HepG2 (cell line): ENCODE data around the gene UQCC2. TPM values are rescaled to one million over a fixed set of nuclear protein-coding genes. Genes with fewer than 3 reads are reported as not detected.

Source experiments
- ATAC-seq: fragments of 200-7000 bp; cut with Tn5 transposase; 3 replicates; pipeline ENCODE4 v1.9.1; 2020; ENCODE audit warnings: mild to moderate bottlenecking, moderate library complexity
- BruUV-seq: library from RNA; stranded (reverse); fragments of 400-500 nt; replicated peaks from 2 replicates; lab custom pipeline; 2021; lab: Mats Ljungman, UMichigan
- CTCF ChIA-PET: fragments of 300-600 bp; formaldehyde crosslinking; extraction: SDS; loops from one replicate; lab custom pipeline; 2021; ENCODE audit warnings: low total read pairs, inconsistent platforms, low intra/inter-chr PET ratio; lab: Yijun Ruan, JAX
- POLR2A ChIA-PET: fragments of 350-600 bp; sonication (Branson Sonifier 250); formaldehyde crosslinking; loops from one replicate; lab custom pipeline; 2020; ENCODE audit warnings: antibody characterized with exemption, inconsistent platforms; lab: Yijun Ruan, JAX
- DNase-seq: peaks from one replicate; pipeline ENCODE4 v3.0.0-alpha.2; 2015; ENCODE audit warnings: low spot score
- FAIRE-seq: peaks from 3 replicates; lab custom pipeline; 2011; peaks lifted over from hg19 to GRCh38; lab: Jason Lieb, UNC
- H2AFZ ChIP-seq: one replicate; pipeline ENCODE4 v1.6.1; 2011; ENCODE audit warnings: low read length, inconsistent platforms
- H3K27ac ChIP-seq: fragments of 300-600 bp; 3 replicates; pipeline ENCODE4 v1.8.0; 2011; ENCODE audit warnings: mixed run types, mild to moderate bottlenecking, mixed read lengths, low read length, inconsistent platforms; ENCODE audit not compliant: insufficient read depth; ENCODE audit errors: extremely low read length
- H3K27me3 ChIP-seq, 2 experiments: fragments of 200-600 bp in 1 of 2; 2 replicates in 1 of 2; 3 replicates in 1 of 2; pipeline versions ENCODE4 v1.6.0 to v1.8.0; 2011; ENCODE audit warnings: low read length in 2 of 2, mild to moderate bottlenecking in 2 of 2, moderate library complexity in 2 of 2, inconsistent platforms in 1 of 2; ENCODE audit not compliant: insufficient read depth in 2 of 2, control insufficient read depth in 1 of 2
- H3K36me3 ChIP-seq, 2 experiments: fragments of 200-600 bp in 1 of 2; replicated peaks in 1 of 2; 2 replicates in 1 of 2; 3 replicates in 1 of 2; pipeline versions ENCODE4 v1.5.1 to v1.8.0; 2011; ENCODE audit warnings: low read length in 2 of 2, inconsistent platforms in 1 of 2; ENCODE audit not compliant: insufficient read depth in 2 of 2, control insufficient read depth in 1 of 2
- H3K4me1 ChIP-seq: 2 replicates; pipeline ENCODE4 v1.5.1; 2012; ENCODE audit warnings: low read length, inconsistent platforms; ENCODE audit not compliant: insufficient read depth
- H3K4me2 ChIP-seq: 2 replicates; pipeline ENCODE4 v1.6.0; 2011; ENCODE audit warnings: low read depth, low read length, inconsistent platforms
- H3K4me3 ChIP-seq, 3 experiments: fragments of 200-600 bp in 1 of 3; sonication (generic), shearing (Covaris generic) in 1 of 3; replicated peaks in 1 of 3; 2 replicates each; pipeline ENCODE4 v1.5.1; 2011 to 2016; ENCODE audit warnings: low read length in 3 of 3, inconsistent platforms in 2 of 3, low read depth in 2 of 3, mild to moderate bottlenecking in 2 of 3, control low read depth in 1 of 3, mixed read lengths in 1 of 3; ENCODE audit not compliant: insufficient read depth in 1 of 3
- H3K79me2 ChIP-seq: one replicate; pipeline ENCODE4 v1.6.1; 2011; ENCODE audit warnings: low read length, inconsistent platforms; ENCODE audit not compliant: insufficient read depth
- H3K9ac ChIP-seq: 2 replicates; pipeline ENCODE4 v1.6.0; 2011; ENCODE audit warnings: mild to moderate bottlenecking, low read depth, low read length, inconsistent platforms; ENCODE audit not compliant: insufficient read depth
- H3K9me3 ChIP-seq: 2 replicates; pipeline ENCODE4 v1.5.1; 2012; ENCODE audit warnings: mild to moderate bottlenecking, low read length
- H4K20me1 ChIP-seq: 2 replicates; pipeline ENCODE4 v1.6.0; 2011; ENCODE audit warnings: inconsistent platforms, mild to moderate bottlenecking, low read length, moderate library complexity; ENCODE audit not compliant: insufficient read depth
- FOXP4 ChIP-seq: sonication (generic); formaldehyde crosslinking; IDR thresholded peaks from 2 replicates; pipeline ENCODE4 v1.4.0; 2020; ENCODE audit warnings: missing genetic modification reagents
- IKZF4 ChIP-seq: sonication (generic); formaldehyde crosslinking; IDR thresholded peaks from 2 replicates; pipeline ENCODE4 v1.5.1; 2020; ENCODE audit warnings: borderline replicate concordance, mild to moderate bottlenecking, low read depth, missing genetic modification reagents; ENCODE audit errors: not compliant biosample characterization
- KDM2A ChIP-seq: sonication (generic); formaldehyde crosslinking; IDR thresholded peaks from 2 replicates; pipeline ENCODE4 v1.4.0; 2020; ENCODE audit warnings: low read depth, missing genetic modification reagents, borderline replicate concordance
- PCBP1 ChIP-seq: fragments of 200-400 bp; formaldehyde crosslinking; IDR thresholded peaks from 2 replicates; pipeline ENCODE4 v1.6.1; 2017; ENCODE audit warnings: mild to moderate bottlenecking, low read depth, low read length, borderline replicate concordance
- RXRA ChIP-seq: sonication (generic); formaldehyde crosslinking; IDR thresholded peaks from 2 replicates; pipeline ENCODE4 v1.5.1; 2020; ENCODE audit warnings: missing genetic modification reagents
- ZNF207 ChIP-seq: fragments of 450-650 bp; IDR thresholded peaks from 2 replicates; pipeline ENCODE4 v1.6.1; 2016; ENCODE audit warnings: antibody characterized with exemption, borderline replicate concordance
- ZNF34 ChIP-seq: sonication (generic); formaldehyde crosslinking; IDR thresholded peaks from 2 replicates; pipeline ENCODE4 v1.4.0; 2020; ENCODE audit warnings: mild to moderate bottlenecking, missing genetic modification reagents, borderline replicate concordance
- ZNF607 ChIP-seq: sonication (generic); formaldehyde crosslinking; IDR thresholded peaks from 2 replicates; pipeline ENCODE4 v1.5.1; 2020; ENCODE audit warnings: missing genetic modification reagents, mild to moderate bottlenecking, borderline replicate concordance
- ZNF644 ChIP-seq: IDR thresholded peaks from 2 replicates; pipeline ENCODE4 v1.6.1; 2016; ENCODE audit warnings: low read depth
- ZNF816 ChIP-seq: sonication (generic); formaldehyde crosslinking; IDR thresholded peaks from 2 replicates; pipeline ENCODE4 v1.8.0; 2022; ENCODE audit warnings: missing genetic modification reagents, mild to moderate bottlenecking, borderline replicate concordance
- WGBS: methylation state at CpG from one replicate; pipeline ENCODE4 v1.1.6; 2017; ENCODE audit warnings: low lambda C conversion rate; 5-methylcytosine and 5-hydroxymethylcytosine counted together
- in situ Hi-C: cut with HindIII; loops from 2 replicates; pipeline ENCODE4 v1.10.0; 2017; ENCODE audit warnings: low pct_unique_long_range_greater_than_20kb; ENCODE audit not compliant: extremely low pct_ligation_motif_present
- intact Hi-C: fragments of 100-400 bp; cut with micrococcal nuclease; formaldehyde crosslinking; loops from one replicate; pipeline ENCODE4 v1.10.0; 2022; ENCODE audit not compliant: unreplicated experiment
- polyA plus RNA-seq, 8 experiments: library from polyadenylated mRNA; depleted of rRNA in 3 of 8; stranded (reverse) in 7 of 8; unstranded in 1 of 8; fragments of >200 nt; fragmentation: Illumina TruSeq in 4 of 8; extraction: Trizol in 4 of 8; gene quantifications; 2 replicates each; pipeline versions ENCODE4 v1.2.1 to v1.2.3, GENCODE V29; 2011 to 2016; ENCODE audit warnings: low read depth in 4 of 8, missing spikeins in 1 of 8, mixed read lengths in 1 of 8; ENCODE audit not compliant: insufficient read depth in 1 of 8
- total RNA-seq, 5 experiments: library from RNA; depleted of rRNA; stranded (reverse); fragments of >200 nt; fragmentation: Illumina TruSeq; extraction: Trizol; gene quantifications; 2 replicates each; pipeline ENCODE4 v1.2.3, GENCODE V29; 2016; ENCODE audit warnings: low read depth in 1 of 5
- TF ChIP-seq, protein P1 (sequence below): sonication (generic); formaldehyde crosslinking; IDR thresholded peaks from 2 replicates; pipeline ENCODE4 v1.5.1; 2020; ENCODE audit warnings: missing genetic modification reagents, mild to moderate bottlenecking, borderline replicate concordance
- TF ChIP-seq, protein P2 (sequence below), 2 experiments: IDR thresholded peaks; 2 replicates each; pipeline ENCODE4 v1.6.1; 2011 to 2012; ENCODE audit warnings: low read length in 2 of 2, borderline replicate concordance in 1 of 2, low read depth in 1 of 2, mild to moderate bottlenecking in 1 of 2, moderate library complexity in 1 of 2
- TF ChIP-seq, protein P3 (sequence below): sonication (generic); formaldehyde crosslinking; IDR thresholded peaks from 2 replicates; pipeline ENCODE4 v1.4.0; 2020; ENCODE audit warnings: mild to moderate bottlenecking, missing genetic modification reagents, borderline replicate concordance
- TF ChIP-seq, protein P4 (sequence below): sonication (generic); formaldehyde crosslinking; conservative IDR thresholded peaks from 2 replicates; pipeline ENCODE4 v1.8.0; 2022; ENCODE audit warnings: mild to moderate bottlenecking, moderate library complexity, missing genetic modification reagents

Gene UQCC2
- total and polyA plus RNA-seq, 2 of the 13 experiments (the other 11 are each of a cell fraction or from before 2014, with no cell fraction given) = 82.4 to 238 TPM

- CTCF ChIA-PET = no interaction called here
- no peak overlapping the region for H3K9ac ChIP-seq
- H3K27me3 ChIP-seq = no peaks in the 10 kb centered on the region; a peak in 2 of 5 replicates
- intact Hi-C loops (no loop called here), in situ Hi-C loops (no loop called here)
- no peak overlapping the region for H3K4me3 ChIP-seq
- H3K4me1 ChIP-seq = peaks cover 36% of the 10 kb centered on the region
- H3K9me3 ChIP-seq = no peaks in the 10 kb centered on the region
- no peaks in the 10 kb centered on the region for H4K20me1 ChIP-seq
- 74% methylated on average over 10 of the region's 10 CpGs for WGBS
- no peak overlapping the region for H3K27ac ChIP-seq
- H2AFZ ChIP-seq = no peak overlapping the region
- H3K36me3 ChIP-seq = no peaks in the 10 kb centered on the region
- FAIRE-seq (no peak), DNase-seq (no peak), ATAC-seq (no peak)
- H3K4me2 ChIP-seq = no peak overlapping the region
- no TSS peak for BruUV-seq
- POLR2A ChIA-PET = interaction anchor here (1.8 kb wide), 1 partner anchor 46 kb away, joined by 5 read pairs; the partner anchor contains the start of gene UQCC2
- no peaks in the 10 kb centered on the region for H3K79me2 ChIP-seq
- no peak for TF ChIP-seq ZNF816 (CRISPR knock-in tag)
- TF ChIP-seq ZNF207 = no peak
- TF ChIP-seq IKZF4 (CRISPR knock-in tag) = no peak
- TF ChIP-seq KDM2A (CRISPR knock-in tag) = no peak
- TF ChIP-seq, protein P1, sequence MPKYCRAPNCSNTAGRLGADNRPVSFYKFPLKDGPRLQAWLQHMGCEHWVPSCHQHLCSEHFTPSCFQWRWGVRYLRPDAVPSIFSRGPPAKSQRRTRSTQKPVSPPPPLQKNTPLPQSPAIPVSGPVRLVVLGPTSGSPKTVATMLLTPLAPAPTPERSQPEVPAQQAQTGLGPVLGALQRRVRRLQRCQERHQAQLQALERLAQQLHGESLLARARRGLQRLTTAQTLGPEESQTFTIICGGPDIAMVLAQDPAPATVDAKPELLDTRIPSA (CRISPR knock-in tag) = no peak
- TF ChIP-seq, protein P2, sequence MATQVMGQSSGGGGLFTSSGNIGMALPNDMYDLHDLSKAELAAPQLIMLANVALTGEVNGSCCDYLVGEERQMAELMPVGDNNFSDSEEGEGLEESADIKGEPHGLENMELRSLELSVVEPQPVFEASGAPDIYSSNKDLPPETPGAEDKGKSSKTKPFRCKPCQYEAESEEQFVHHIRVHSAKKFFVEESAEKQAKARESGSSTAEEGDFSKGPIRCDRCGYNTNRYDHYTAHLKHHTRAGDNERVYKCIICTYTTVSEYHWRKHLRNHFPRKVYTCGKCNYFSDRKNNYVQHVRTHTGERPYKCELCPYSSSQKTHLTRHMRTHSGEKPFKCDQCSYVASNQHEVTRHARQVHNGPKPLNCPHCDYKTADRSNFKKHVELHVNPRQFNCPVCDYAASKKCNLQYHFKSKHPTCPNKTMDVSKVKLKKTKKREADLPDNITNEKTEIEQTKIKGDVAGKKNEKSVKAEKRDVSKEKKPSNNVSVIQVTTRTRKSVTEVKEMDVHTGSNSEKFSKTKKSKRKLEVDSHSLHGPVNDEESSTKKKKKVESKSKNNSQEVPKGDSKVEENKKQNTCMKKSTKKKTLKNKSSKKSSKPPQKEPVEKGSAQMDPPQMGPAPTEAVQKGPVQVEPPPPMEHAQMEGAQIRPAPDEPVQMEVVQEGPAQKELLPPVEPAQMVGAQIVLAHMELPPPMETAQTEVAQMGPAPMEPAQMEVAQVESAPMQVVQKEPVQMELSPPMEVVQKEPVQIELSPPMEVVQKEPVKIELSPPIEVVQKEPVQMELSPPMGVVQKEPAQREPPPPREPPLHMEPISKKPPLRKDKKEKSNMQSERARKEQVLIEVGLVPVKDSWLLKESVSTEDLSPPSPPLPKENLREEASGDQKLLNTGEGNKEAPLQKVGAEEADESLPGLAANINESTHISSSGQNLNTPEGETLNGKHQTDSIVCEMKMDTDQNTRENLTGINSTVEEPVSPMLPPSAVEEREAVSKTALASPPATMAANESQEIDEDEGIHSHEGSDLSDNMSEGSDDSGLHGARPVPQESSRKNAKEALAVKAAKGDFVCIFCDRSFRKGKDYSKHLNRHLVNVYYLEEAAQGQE (IDR thresholded peaks at IDR 0.05; ENCODE audit: borderline replicate concordance in 1 of 2, low read depth in 1 of 2, low read length in 2 of 2) = no peak
- no peak for TF ChIP-seq ZNF34 (CRISPR knock-in tag)
- TF ChIP-seq ZNF644 (CRISPR knock-in tag) = no peak
- no peak for TF ChIP-seq FOXP4 (CRISPR knock-in tag)
- no peak for TF ChIP-seq PCBP1
- TF ChIP-seq, protein P3, sequence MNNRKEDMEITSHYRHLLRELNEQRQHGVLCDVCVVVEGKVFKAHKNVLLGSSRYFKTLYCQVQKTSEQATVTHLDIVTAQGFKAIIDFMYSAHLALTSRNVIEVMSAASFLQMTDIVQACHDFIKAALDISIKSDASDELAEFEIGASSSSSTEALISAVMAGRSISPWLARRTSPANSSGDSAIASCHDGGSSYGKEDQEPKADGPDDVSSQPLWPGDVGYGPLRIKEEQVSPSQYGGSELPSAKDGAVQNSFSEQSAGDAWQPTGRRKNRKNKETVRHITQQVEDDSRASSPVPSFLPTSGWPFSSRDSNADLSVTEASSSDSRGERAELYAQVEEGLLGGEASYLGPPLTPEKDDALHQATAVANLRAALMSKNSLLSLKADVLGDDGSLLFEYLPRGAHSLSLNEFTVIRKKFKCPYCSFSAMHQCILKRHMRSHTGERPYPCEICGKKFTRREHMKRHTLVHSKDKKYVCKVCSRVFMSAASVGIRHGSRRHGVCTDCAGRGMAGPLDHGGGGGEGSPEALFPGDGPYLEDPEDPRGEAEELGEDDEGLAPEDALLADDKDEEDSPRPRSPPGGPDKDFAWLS (CRISPR knock-in tag) = no peak
- TF ChIP-seq RXRA (CRISPR knock-in tag) = no peak
- TF ChIP-seq ZNF607 (CRISPR knock-in tag) = no peak
- TF ChIP-seq, protein P4, sequence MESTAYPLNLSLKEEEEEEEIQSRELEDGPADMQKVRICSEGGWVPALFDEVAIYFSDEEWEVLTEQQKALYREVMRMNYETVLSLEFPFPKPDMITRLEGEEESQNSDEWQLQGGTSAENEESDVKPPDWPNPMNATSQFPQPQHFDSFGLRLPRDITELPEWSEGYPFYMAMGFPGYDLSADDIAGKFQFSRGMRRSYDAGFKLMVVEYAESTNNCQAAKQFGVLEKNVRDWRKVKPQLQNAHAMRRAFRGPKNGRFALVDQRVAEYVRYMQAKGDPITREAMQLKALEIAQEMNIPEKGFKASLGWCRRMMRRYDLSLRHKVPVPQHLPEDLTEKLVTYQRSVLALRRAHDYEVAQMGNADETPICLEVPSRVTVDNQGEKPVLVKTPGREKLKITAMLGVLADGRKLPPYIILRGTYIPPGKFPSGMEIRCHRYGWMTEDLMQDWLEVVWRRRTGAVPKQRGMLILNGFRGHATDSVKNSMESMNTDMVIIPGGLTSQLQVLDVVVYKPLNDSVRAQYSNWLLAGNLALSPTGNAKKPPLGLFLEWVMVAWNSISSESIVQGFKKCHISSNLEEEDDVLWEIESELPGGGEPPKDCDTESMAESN = no peak
Observed at GRCh38 chr6:33757906-33758305, 46.4 kb upstream of the UQCC2 start.
